GM18867 (cell line): ENCODE data around the gene ZBTB34.

Source experiments
- ATAC-seq: cut with Tn5 transposase; IDR thresholded peaks from one replicate; pipeline ENCODE4 v1.9.1; 2021; ENCODE audit warnings: mild to moderate bottlenecking, moderate library complexity; ENCODE audit not compliant: unreplicated experiment

The ZBTB34 gene

GRCh38 chr9:126842977-126843799 is 17.3 kb upstream of the ZBTB34 start:
- no peak for ATAC-seq

- no peak for ATAC-seq
Observed at GRCh38 chr9:126844085-126844484, 16.4 kb upstream of the ZBTB34 start.

GRCh38 chr9:126847051-126847450 is 13.4 kb upstream of the ZBTB34 start:
- no peak for ATAC-seq

- ATAC-seq, result no peak
Observed at GRCh38 chr9:126849591-126850225, 10.7 kb upstream of the ZBTB34 start.

GRCh38 chr9:126851286-126851880 is 9.1 kb upstream of the ZBTB34 start:
- ATAC-seq, result no peak

GRCh38 chr9:126852086-126852688 is 8.3 kb upstream of the ZBTB34 start:
- no peak for ATAC-seq

- ATAC-seq, result no peak
Observed at GRCh38 chr9:126853667-126854066, 6.8 kb upstream of the ZBTB34 start.

GRCh38 chr9:126854734-126855133 is 5.7 kb upstream of the ZBTB34 start:
- ATAC-seq, result no peak

- ATAC-seq, result no peak
Observed at GRCh38 chr9:126856326-126856877, 4.0 kb upstream of the ZBTB34 start.

- no peak for ATAC-seq
Observed at GRCh38 chr9:126857261-126857960, 3.0 kb upstream of the ZBTB34 start.

GRCh38 chr9:126859111-126859510 is 1.3 kb upstream of the ZBTB34 start:
- ATAC-seq, result no peak

- ATAC-seq, result peak; percentile 16
Observed at GRCh38 chr9:126860757-126861466, 473 bp downstream of the ZBTB34 start.

- no peak for ATAC-seq
Observed at GRCh38 chr9:126861707-126862103, 1.3 kb downstream of the ZBTB34 start.

GRCh38 chr9:126862104-126862761 is 1.8 kb downstream of the ZBTB34 start:
- ATAC-seq, result no peak

GRCh38 chr9:126864771-126865170 is 4.3 kb downstream of the ZBTB34 start:
- no peak for ATAC-seq

- no peak for ATAC-seq
Observed at GRCh38 chr9:126869368-126869767, 8.9 kb downstream of the ZBTB34 start.

GRCh38 chr9:126872516-126872915 is 12.1 kb downstream of the ZBTB34 start:
- ATAC-seq, result no peak

- ATAC-seq, result no peak
Observed at GRCh38 chr9:126874546-126875314, 14.3 kb downstream of the ZBTB34 start.
